OCI-LY7 (cell line): Measurements from ENCODE around the gene ULBP3. TPM values are rescaled to one million over a fixed set of nuclear protein-coding genes. Genes with fewer than 3 reads are reported as not detected.
A peak's percentile ranks its signal among the peaks of the same experiment; 100 is the strongest.

Experiments used
- Bru-seq: library from RNA; stranded (reverse); fragments of 400-500 nt; gene quantifications from one replicate; lab custom pipeline; 2021; lab: Mats Ljungman, UMichigan
- BruChase-seq, 2 experiments: library from RNA; stranded (reverse); fragments of 400-500 nt; gene quantifications; one replicate each; lab custom pipeline; 2021; lab: Mats Ljungman, UMichigan
- BruUV-seq: library from RNA; stranded (reverse); fragments of 400-500 nt; replicated peaks from 2 replicates; lab custom pipeline; 2021; lab: Mats Ljungman, UMichigan
- CTCF ChIA-PET: fragments of 300-600 bp; sonication (Branson Sonifier 250); formaldehyde crosslinking; loops from one replicate; lab custom pipeline; 2022; ENCODE audit warnings: antibody characterized with exemption; ENCODE audit not compliant: unreplicated experiment; lab: Charles Lee
- POLR2A ChIA-PET: fragments of 300-600 bp; sonication (Branson Sonifier 250); formaldehyde crosslinking; loops from one replicate; lab custom pipeline; 2022; ENCODE audit warnings: antibody characterized with exemption; lab: Charles Lee
- DNase-seq: peaks from one replicate; pipeline ENCODE4 v3.0.0-alpha.2; 2015; ENCODE audit warnings: low spot score
- H2AFZ ChIP-seq: fragments of 200-600 bp; sonication (generic), shearing (Covaris generic); 2 replicates; pipeline ENCODE4 v1.6.1; 2014; ENCODE audit warnings: mild to moderate bottlenecking, antibody characterized with exemption, low read length, moderate library complexity
- H3K27ac ChIP-seq: fragments of 200-600 bp; sonication (generic); 2 replicates; pipeline ENCODE4 v1.5.1; 2014; ENCODE audit warnings: mixed run types, low read depth, mild to moderate bottlenecking, moderate library complexity, low read length, inconsistent platforms; ENCODE audit not compliant: poor library complexity, severe bottlenecking
- H3K36me3 ChIP-seq: fragments of 200-600 bp; sonication (generic); 2 replicates; pipeline ENCODE4 v1.6.1; 2014; ENCODE audit warnings: mild to moderate bottlenecking, antibody characterized with exemption, low read length, moderate library complexity, mixed read lengths; ENCODE audit not compliant: insufficient read depth
- H3K4me1 ChIP-seq: fragments of 200-600 bp; sonication (generic); 2 replicates; pipeline ENCODE4 v1.5.1; 2014; ENCODE audit warnings: mild to moderate bottlenecking, low read length; ENCODE audit not compliant: insufficient read depth, poor library complexity, severe bottlenecking
- H3K4me2 ChIP-seq: fragments of 200-600 bp; sonication (generic); 2 replicates; pipeline ENCODE4 v1.6.1; 2014; ENCODE audit warnings: mild to moderate bottlenecking, low read length
- H3K4me3 ChIP-seq: fragments of 200-600 bp; sonication (generic); 2 replicates; pipeline ENCODE4 v1.5.1; 2014; ENCODE audit warnings: mild to moderate bottlenecking, low read depth, low read length; ENCODE audit not compliant: poor library complexity, severe bottlenecking
- H3K79me2 ChIP-seq: fragments of 200-600 bp; sonication (generic); 2 replicates; pipeline ENCODE4 v1.6.1; 2016; ENCODE audit warnings: low read depth, mild to moderate bottlenecking, low read length, moderate library complexity, mixed read lengths; ENCODE audit not compliant: insufficient read depth
- H3K9me2 ChIP-seq: fragments of 200-600 bp; sonication (generic); 2 replicates; pipeline ENCODE4 v1.6.1; 2016; ENCODE audit warnings: mild to moderate bottlenecking, low read length, mixed read lengths; ENCODE audit not compliant: insufficient read depth
- H3K9me3 ChIP-seq: fragments of 200-600 bp; sonication (generic); 2 replicates; pipeline ENCODE4 v1.6.1; 2014; ENCODE audit warnings: mild to moderate bottlenecking, mixed run types, low read length, mixed read lengths
- H4K20me1 ChIP-seq: fragments of 200-600 bp; sonication (generic); 2 replicates; pipeline ENCODE4 v1.6.1; 2014; ENCODE audit warnings: mild to moderate bottlenecking, antibody characterized with exemption, low read length, moderate library complexity, mixed read lengths; ENCODE audit not compliant: insufficient read depth
- EZH2phosphoT487 ChIP-seq: fragments of 200-600 bp; sonication (generic); IDR thresholded peaks from 2 replicates; pipeline ENCODE4 v1.6.1; 2018; ENCODE audit warnings: low read depth, borderline replicate concordance, mild to moderate bottlenecking, mixed run types, antibody characterized with exemption, low read length, moderate library complexity, mixed read lengths
- intact Hi-C: fragments of 100-400 bp; cut with micrococcal nuclease; formaldehyde crosslinking; loops from one replicate; pipeline ENCODE4 v1.10.0; 2022; ENCODE audit not compliant: unreplicated experiment
- long read RNA-seq: library from polyadenylated mRNA; stranded (forward); transcript quantifications from one replicate; pipeline ENCODE4 v2.0.0, GENCODE V29; 2022
- total RNA-seq, 2 experiments: library from RNA; depleted of rRNA in 1 of 2; stranded (reverse); fragments of >200 nt in 1 of 2; shearing (Covaris generic) in 1 of 2; gene quantifications; 2 replicates each; pipeline ENCODE4 v1.2.3, GENCODE V29; 2014 to 2022
- TF ChIP-seq, protein P1 (sequence below): fragments of 200-600 bp; sonication (generic); conservative IDR thresholded peaks from 2 replicates; pipeline ENCODE4 v1.5.1; 2014; ENCODE audit warnings: mild to moderate bottlenecking, antibody characterized with exemption, low read length, moderate library complexity, mixed read lengths

ULBP3 gene
- 3.5 and 4.5 TPM in 2 replicates for total RNA-seq (2014; rRNA removed; shearing (Covaris generic))
- total RNA-seq (2022) = 4.1 and 4.3 TPM in 2 replicates
- Bru-seq, nascent RNA = percentile 33 among the genes with signal in this experiment
- percentile 38 among the genes with signal in this experiment for BruChase-seq, experiment 1, labeled RNA remaining after a 6-hour chase
- BruChase-seq, experiment 2, labeled RNA remaining after a 2-hour chase = percentile 42 among the genes with signal in this experiment
- long read RNA-seq, transcript ULBP3-201 (5 exons, 988 nt) = major isoform, 5 of 6 reads
- long read RNA-seq, partial matches to known transcripts = 0 of 6 reads
- long read RNA-seq, other reads (novel, unspliced or antisense) = 1 of 6 reads

GRCh38 chr6:150068720-150069648 lies at the start of gene ULBP3:
TSS of gene ULBP3 (minus strand) at chr6:150069121. CDS start at chr6:150069066, 55 bp downstream.
- Histone ChIP-seq H3K9me3 (no peaks in the 10 kb centered on the region), H3K9me2 (no peaks in the 10 kb centered on the region), H3K79me2 (no peaks in the 10 kb centered on the region), H3K4me2 (peak within 1 kb of the TSS; percentile 66), H4K20me1 (no peaks in the 10 kb centered on the region), H3K4me1 (no peaks in the 10 kb centered on the region), H3K4me3 (peak within 1 kb of the TSS; percentile 69), H3K36me3 (no peaks in the 10 kb centered on the region), H2AFZ (peak within 1 kb of the TSS; percentile 85), H3K27ac (no peak within 1 kb of the TSS)
- DNase-seq = peak; percentile 75
- no TSS peak for BruUV-seq
- ChIA-PET POLR2A (no interaction called here), CTCF (no interaction called here)
- intact Hi-C loops = loop anchor here (1.0 kb wide), 1 partner anchor 64 kb away; no protein-coding TSS in a partner anchor
- TF ChIP-seq, protein P1, sequence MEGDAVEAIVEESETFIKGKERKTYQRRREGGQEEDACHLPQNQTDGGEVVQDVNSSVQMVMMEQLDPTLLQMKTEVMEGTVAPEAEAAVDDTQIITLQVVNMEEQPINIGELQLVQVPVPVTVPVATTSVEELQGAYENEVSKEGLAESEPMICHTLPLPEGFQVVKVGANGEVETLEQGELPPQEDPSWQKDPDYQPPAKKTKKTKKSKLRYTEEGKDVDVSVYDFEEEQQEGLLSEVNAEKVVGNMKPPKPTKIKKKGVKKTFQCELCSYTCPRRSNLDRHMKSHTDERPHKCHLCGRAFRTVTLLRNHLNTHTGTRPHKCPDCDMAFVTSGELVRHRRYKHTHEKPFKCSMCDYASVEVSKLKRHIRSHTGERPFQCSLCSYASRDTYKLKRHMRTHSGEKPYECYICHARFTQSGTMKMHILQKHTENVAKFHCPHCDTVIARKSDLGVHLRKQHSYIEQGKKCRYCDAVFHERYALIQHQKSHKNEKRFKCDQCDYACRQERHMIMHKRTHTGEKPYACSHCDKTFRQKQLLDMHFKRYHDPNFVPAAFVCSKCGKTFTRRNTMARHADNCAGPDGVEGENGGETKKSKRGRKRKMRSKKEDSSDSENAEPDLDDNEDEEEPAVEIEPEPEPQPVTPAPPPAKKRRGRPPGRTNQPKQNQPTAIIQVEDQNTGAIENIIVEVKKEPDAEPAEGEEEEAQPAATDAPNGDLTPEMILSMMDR = peak; percentile 67
- TF ChIP-seq EZH2phosphoT487 = no peak

DNA sequence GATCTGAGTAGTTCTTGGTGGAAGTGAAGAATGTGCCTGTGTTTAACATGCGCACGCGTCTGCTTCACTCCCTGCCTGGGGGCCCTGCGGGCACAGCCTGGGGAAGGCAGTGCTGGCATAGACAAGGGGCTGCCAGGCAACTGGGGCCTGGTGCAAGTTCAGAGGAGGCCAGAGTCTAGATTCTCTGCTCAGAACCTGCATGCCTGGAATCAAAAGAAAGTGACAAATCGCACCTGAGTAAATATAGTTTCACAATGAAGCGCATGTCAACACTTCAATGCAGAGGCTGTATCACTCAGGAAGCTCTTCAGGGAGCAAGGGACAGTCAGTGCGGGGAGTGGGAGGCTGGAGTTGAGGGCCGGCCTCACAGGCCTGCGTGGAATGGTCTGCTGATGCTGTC lies 49.7 kb upstream of the ULBP3 start:
- CTCF ChIA-PET = interaction anchor here (0.6 kb wide), 1 partner anchor 516 kb away, joined by 3 read pairs; no protein-coding TSS in a partner anchor
- peak overlapping the region; percentile 79; the same call in 1 of the 2 replicates for H2AFZ ChIP-seq
- TF ChIP-seq, protein P1 = no peak
- no peak for TF ChIP-seq EZH2phosphoT487

More for the DNA sequence above, 49.7 kb upstream of the ULBP3 start:
- POLR2A ChIA-PET = no interaction called here
- Histone ChIP-seq H3K27ac (no peak overlapping the region), H3K9me3 (no peaks in the 10 kb centered on the region), H3K36me3 (no peaks in the 10 kb centered on the region), H4K20me1 (no peaks in the 10 kb centered on the region), H3K4me3 (no peak overlapping the region), H3K79me2 (no peaks in the 10 kb centered on the region), H3K4me2 (no peak overlapping the region), H3K4me1 (peaks cover 16% of the 10 kb centered on the region), H3K9me2 (no peaks in the 10 kb centered on the region)
- no peak for DNase-seq
- no TSS peak for BruUV-seq
- intact Hi-C loops = no loop called here
